AG09309 (cell line): ENCODE results near the gene CRYGC.
"Not testable (repeated sequence)": the region's sequence is repeated elsewhere in the genome, so short reads cannot be mapped to it uniquely, and the experiment has no call there.

ENCODE experiments used
- DNase-seq: peaks from one replicate; pipeline ENCODE4 v3.0.0-alpha.2; 2010; ENCODE audit warnings: low read depth
- H3K4me3 ChIP-seq: 2 replicates; pipeline ENCODE4 v1.5.1; 2011; ENCODE audit warnings: mild to moderate bottlenecking, low read depth, low read length, moderate library complexity; ENCODE audit not compliant: control insufficient read depth
- CTCF ChIP-seq: IDR thresholded peaks from 2 replicates; pipeline ENCODE4 v1.5.1; 2011; ENCODE audit warnings: mild to moderate bottlenecking, low read depth, low read length, inconsistent platforms; ENCODE audit not compliant: insufficient read depth, control insufficient read depth; ENCODE audit errors: missing control alignments

The CRYGC gene

GRCh38 chr2:208103616-208104015, 26.0 kb downstream of the CRYGC start:
- no peak overlapping the region for H3K4me3 ChIP-seq
- no peak for TF ChIP-seq CTCF
- DNase-seq = no peak

DNA sequence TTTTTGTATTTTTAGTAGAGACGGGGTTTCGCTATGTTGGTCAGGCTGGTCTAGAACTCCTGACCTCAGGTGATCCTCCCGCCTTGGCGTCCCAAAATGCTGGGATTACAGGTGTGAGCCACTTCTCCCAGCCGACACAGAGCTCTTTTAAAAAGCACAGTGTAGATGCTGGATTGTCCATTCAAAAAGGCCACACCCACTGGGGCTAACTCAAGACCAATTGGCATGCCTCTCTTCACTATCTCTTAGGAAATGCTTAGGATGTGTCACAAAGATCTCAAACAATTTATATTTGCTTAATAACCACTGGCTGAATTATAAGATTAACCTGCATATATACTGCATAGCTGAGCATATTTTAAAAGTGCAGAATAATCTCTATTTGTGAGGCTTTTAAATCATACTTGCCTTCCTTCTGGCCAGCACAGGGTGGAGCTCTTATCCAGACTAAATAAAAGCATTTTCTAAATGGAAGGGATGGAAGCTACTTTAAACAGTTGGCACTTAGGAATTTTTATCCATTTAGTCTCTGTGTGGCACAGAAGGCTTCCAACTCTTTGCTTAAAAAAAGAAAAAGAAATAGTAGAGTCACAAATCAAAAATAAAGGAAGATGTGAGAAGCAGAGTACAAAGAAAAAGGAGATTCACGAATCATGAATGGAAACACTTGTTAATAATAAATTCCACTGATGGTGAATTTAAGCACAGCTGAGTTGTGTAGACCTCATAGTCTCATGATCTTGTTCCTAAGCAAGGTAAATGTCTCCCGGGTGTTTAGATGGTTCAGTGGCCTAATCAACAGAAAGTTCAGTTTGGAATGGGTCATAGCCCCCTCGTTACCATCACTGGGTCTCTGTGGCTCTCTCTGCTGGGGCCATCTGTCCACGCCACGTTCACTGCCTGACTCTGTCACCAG, 27.7 kb downstream of the CRYGC start:
- DNase-seq = no peak
- peak; percentile 43 for TF ChIP-seq CTCF
- no peak overlapping the region for H3K4me3 ChIP-seq

- H3K4me3 ChIP-seq = no peak overlapping the region
- DNase-seq = no peak
- TF ChIP-seq CTCF = no peak
Measured at GRCh38 chr2:208099682-208100470, 29.8 kb downstream of the CRYGC start.

- not testable (repeated sequence) for DNase-seq, H3K4me3 ChIP-seq
Measured at GRCh38 chr2:208098701-208099100, 30.9 kb downstream of the CRYGC start.

- no peak for TF ChIP-seq CTCF
- no peak overlapping the region for H3K4me3 ChIP-seq
- DNase-seq = no peak
Measured at GRCh38 chr2:208098267-208098666, 31.4 kb downstream of the CRYGC start.

DNA sequence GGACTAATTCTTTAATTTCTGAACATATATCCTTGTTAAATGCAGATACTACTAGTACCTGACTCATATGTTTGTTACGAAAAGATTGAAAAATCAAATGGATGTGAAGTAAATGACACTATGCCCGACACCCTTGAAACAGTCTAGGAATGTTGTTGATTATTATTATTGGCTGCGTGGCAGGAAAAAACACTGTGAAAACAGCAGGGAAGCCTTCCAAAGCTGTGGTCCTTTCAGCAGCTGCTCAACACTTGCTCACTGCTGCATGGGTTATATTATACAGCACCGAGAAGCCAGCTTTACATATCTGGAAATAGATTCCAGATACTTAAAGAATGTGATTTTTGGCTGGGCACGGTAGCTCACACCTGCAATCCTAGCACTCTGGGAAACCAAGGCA, 31.8 kb downstream of the CRYGC start:
- no peak overlapping the region for H3K4me3 ChIP-seq
- DNase-seq = peak; percentile 11
- TF ChIP-seq CTCF = no peak

- H3K4me3 ChIP-seq = no peak overlapping the region
- DNase-seq = no peak
- no peak for TF ChIP-seq CTCF
Measured at GRCh38 chr2:208097313-208097712, 32.3 kb downstream of the CRYGC start.
